Measurements from ENCODE around the gene DGCR6L. TPM values are rescaled to one million over a fixed set of nuclear protein-coding genes. Genes with fewer than 3 reads are reported as not detected.
"Not testable (repeated sequence)": the region's sequence is repeated elsewhere in the genome, so short reads cannot be mapped to it uniquely, and the experiment has no call there.

The DGCR6L gene
- total RNA-seq, 1 experiment from 2014 or later = 38.6 TPM

DNA sequence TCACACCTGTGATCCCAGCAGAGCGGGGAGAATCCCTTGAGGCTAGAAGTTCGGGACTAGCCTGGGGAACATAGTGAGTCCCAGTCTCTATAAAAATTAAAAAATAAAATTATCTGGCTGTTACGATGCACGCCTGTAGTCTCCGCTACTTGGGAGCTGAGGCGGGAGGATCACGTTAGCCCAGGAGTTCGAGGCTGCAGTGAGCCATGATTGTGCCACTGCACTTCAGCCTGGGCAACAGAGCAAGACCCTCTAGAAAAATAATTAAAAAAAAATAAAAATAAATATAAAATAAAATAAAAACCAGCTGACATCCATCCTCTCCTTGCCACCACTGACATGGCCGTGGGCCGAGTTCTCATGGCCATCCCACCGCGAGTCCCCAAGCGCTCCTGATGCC lies 44.0 kb downstream of the DGCR6L start:
- Histone ChIP-seq H2BK12ac (ENCODE audit: insufficient read length, low read depth, low read length) (no peak overlapping the region), H3K79me2 (ENCODE audit: insufficient read depth, low read length) (no peaks in the 10 kb centered on the region), H4K8ac (replicated peaks; ENCODE audit: insufficient read length, low read depth, low read length) (no peak overlapping the region), H3K56ac (ENCODE audit: insufficient read length, low read depth, low read length) (no peak overlapping the region), H3K23me2 (ENCODE audit: insufficient read length, low read depth, low read length, poor library complexity, severe bottlenecking) (no peaks in the 10 kb centered on the region), H2BK20ac (ENCODE audit: low read depth, low read length, poor library complexity, severe bottlenecking) (no peak overlapping the region), H3K4ac (ENCODE audit: low read depth, low read length) (no peak overlapping the region), H2BK15ac (ENCODE audit: low read depth, low read length) (no peak overlapping the region), H2AFZ (ENCODE audit: low read length) (no peak overlapping the region), H3K14ac (ENCODE audit: insufficient read depth, low read length) (no peak overlapping the region), H3K9me3 (ENCODE audit: control insufficient read depth, low read depth, low read length) (no peaks in the 10 kb centered on the region), H3K27ac (ENCODE audit: insufficient read length, low read depth, low read length) (no peak overlapping the region), H2AK5ac (ENCODE audit: insufficient read length, low read length) (no peak overlapping the region), H3K18ac (ENCODE audit: insufficient read length, low read depth, low read length) (no peak overlapping the region), H3K9ac (ENCODE audit: extremely low read depth, insufficient read length, low read length) (no peak overlapping the region), H4K20me1 (ENCODE audit: control insufficient read depth, insufficient read depth, insufficient read length) (no peaks in the 10 kb centered on the region), H4K91ac (ENCODE audit: insufficient read length, low read depth, low read length) (no peak overlapping the region), H4K5ac (ENCODE audit: insufficient read length, low read depth, low read length) (no peak overlapping the region), H2BK5ac (ENCODE audit: insufficient read length, low read length) (no peak overlapping the region), H3K27me3 (ENCODE audit: insufficient read depth, low read length) (no peaks in the 10 kb centered on the region), H3T11ph (ENCODE audit: low read length) (no peak overlapping the region), H3K4me2 (ENCODE audit: insufficient read depth, insufficient read length, low read length) (no peak overlapping the region), H2BK120ac (ENCODE audit: low read depth, low read length, poor library complexity, severe bottlenecking) (no peak overlapping the region), H3K79me1 (ENCODE audit: insufficient read depth, low read depth, low read length, poor library complexity, severe bottlenecking) (no peaks in the 10 kb centered on the region), H3K4me1 (ENCODE audit: insufficient read depth, low read length) (no peaks in the 10 kb centered on the region), H3K23ac (ENCODE audit: insufficient read length, low read depth, low read length) (no peak overlapping the region)
- WGBS (ENCODE audit: extremely low coverage, insufficient read length, low lambda C conversion rate) = no CpG with 5 or more reads among the region's 13 CpGs
- Mint-ChIP-seq H3K36me3 (ENCODE audit: insufficient read depth in 1 of 3, low read depth in 3 of 3) (no peaks in the 10 kb centered on the region), H3K27ac (no peak overlapping the region), H3K27me3 (ENCODE audit: low read depth) (no peaks in the 10 kb centered on the region), H3K4me3 (no peak overlapping the region), H3K9me3 (no peaks in the 10 kb centered on the region), H3K4me1 (peaks cover 2 to 14% of the 10 kb centered on the region in 2 experiments; a peak in 3 of 4 replicates)
- no peak for DNase-seq
- TF ChIP-seq CTCF (conservative IDR thresholded peaks at IDR 0.05) = no peak

DNA sequence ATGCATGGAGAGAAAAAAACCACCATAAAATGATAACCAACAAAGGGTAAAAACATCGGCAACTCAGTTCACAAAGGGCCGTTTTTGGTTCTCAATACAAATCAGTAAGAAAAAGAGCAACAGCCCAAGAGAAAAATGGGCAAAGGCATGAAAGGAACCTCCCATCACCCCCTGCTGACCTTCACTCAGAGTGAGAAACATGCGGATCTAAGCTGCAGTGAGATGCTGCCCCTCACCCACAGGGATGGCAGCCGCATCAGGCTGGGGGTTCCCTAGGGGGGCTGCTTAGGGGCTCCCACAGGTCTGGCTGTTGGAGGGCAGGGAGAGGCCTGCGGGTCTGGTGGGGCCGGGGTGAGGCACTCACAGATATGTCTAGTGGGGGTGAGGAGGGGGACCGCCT lies 44.5 kb downstream of the DGCR6L start:
- H2AFZ ChIP-seq (ENCODE audit: low read length); H3K56ac ChIP-seq (ENCODE audit: insufficient read length, low read depth, low read length); H3K14ac ChIP-seq (ENCODE audit: insufficient read depth, low read length); H2BK12ac ChIP-seq (ENCODE audit: insufficient read length, low read depth, low read length); H4K20me1 ChIP-seq (ENCODE audit: control insufficient read depth, insufficient read depth, insufficient read length); H2BK5ac ChIP-seq (ENCODE audit: insufficient read length, low read length); H2BK120ac ChIP-seq (ENCODE audit: low read depth, low read length, poor library complexity, severe bottlenecking); H3K4ac ChIP-seq (ENCODE audit: low read depth, low read length); H4K5ac ChIP-seq (ENCODE audit: insufficient read length, low read depth, low read length); H3K36me3 Mint-ChIP-seq (ENCODE audit: insufficient read depth in 1 of 3, low read depth in 3 of 3); H3K23me2 ChIP-seq (ENCODE audit: insufficient read length, low read depth, low read length, poor library complexity, severe bottlenecking); H3K79me1 ChIP-seq (ENCODE audit: insufficient read depth, low read depth, low read length, poor library complexity, severe bottlenecking); DNase-seq; H2BK20ac ChIP-seq (ENCODE audit: low read depth, low read length, poor library complexity, severe bottlenecking); H3K79me2 ChIP-seq (ENCODE audit: insufficient read depth, low read length); H3K9me3 Mint-ChIP-seq; H4K8ac ChIP-seq (replicated peaks; ENCODE audit: insufficient read length, low read depth, low read length); H2AK5ac ChIP-seq (ENCODE audit: insufficient read length, low read length); H3K18ac ChIP-seq (ENCODE audit: insufficient read length, low read depth, low read length); H3K27ac Mint-ChIP-seq; H2BK15ac ChIP-seq (ENCODE audit: low read depth, low read length); H3K9me3 ChIP-seq (ENCODE audit: control insufficient read depth, low read depth, low read length); H3K4me1 ChIP-seq (ENCODE audit: insufficient read depth, low read length); H3T11ph ChIP-seq (ENCODE audit: low read length); H3K23ac ChIP-seq (ENCODE audit: insufficient read length, low read depth, low read length); H3K4me2 ChIP-seq (ENCODE audit: insufficient read depth, insufficient read length, low read length); H3K27me3 ChIP-seq (ENCODE audit: insufficient read depth, low read length); H3K27ac ChIP-seq (ENCODE audit: insufficient read length, low read depth, low read length); H3K9ac ChIP-seq (ENCODE audit: extremely low read depth, insufficient read length, low read length); H4K91ac ChIP-seq (ENCODE audit: insufficient read length, low read depth, low read length); H3K4me3 Mint-ChIP-seq; H3K27me3 Mint-ChIP-seq (ENCODE audit: low read depth): not testable (repeated sequence)
- H3K4me1 Mint-ChIP-seq = peaks cover 4 to 17% of the 10 kb centered on the region in 2 experiments
- WGBS (ENCODE audit: extremely low coverage, insufficient read length, low lambda C conversion rate) = no CpG with 5 or more reads among the region's 7 CpGs

Measured in H9 (cell line).